Mesodermal cell (in vitro differentiated cells): Measurements from ENCODE around the gene SLC17A7. TPM values are rescaled to one million over a fixed set of nuclear protein-coding genes. Genes with fewer than 3 reads are reported as not detected.
A peak's percentile ranks its signal among the peaks of the same experiment; 100 is the strongest.

Experiments
- H3K27ac ChIP-seq: 2 replicates; pipeline ENCODE4 v1.7.0; 2013; ENCODE audit warnings: mild to moderate bottlenecking, low read depth, low read length, moderate library complexity; ENCODE audit not compliant: severe bottlenecking
- H3K36me3 ChIP-seq: 2 replicates; pipeline ENCODE4 v1.7.1; 2013; ENCODE audit warnings: mild to moderate bottlenecking, low read length, moderate library complexity; ENCODE audit not compliant: control insufficient read depth, insufficient read depth
- H3K4me1 ChIP-seq: one replicate; pipeline ENCODE4 v1.7.1; 2013; ENCODE audit warnings: mild to moderate bottlenecking, low read length; ENCODE audit not compliant: insufficient read depth, control insufficient read depth, poor library complexity, severe bottlenecking
- H3K4me3 ChIP-seq: 2 replicates; pipeline ENCODE4 v1.7.0; 2013; ENCODE audit warnings: low read length, control low read depth, mild to moderate bottlenecking; ENCODE audit not compliant: insufficient read depth, poor library complexity, severe bottlenecking; ENCODE audit errors: extremely low read depth
- H3K9me3 ChIP-seq: 2 replicates; pipeline ENCODE4 v1.7.1; 2013; ENCODE audit warnings: mild to moderate bottlenecking, low read length, moderate library complexity; ENCODE audit not compliant: control insufficient read depth
- WGBS, 2 experiments: methylation state at CpG; one replicate each; pipeline ENCODE4 v1.1.5; 2013; ENCODE audit warnings: missing lambda C conversion rate in 2 of 2; ENCODE audit not compliant: insufficient coverage in 2 of 2; 5-methylcytosine and 5-hydroxymethylcytosine counted together
- polyA plus RNA-seq, 2 experiments: library from polyadenylated mRNA; stranded (reverse); fragments of 50-300 nt; gene quantifications; one replicate each; pipeline ENCODE4 v1.2.3, GENCODE V29; 2013

The SLC17A7 gene
- 0.88 TPM for polyA plus RNA-seq (2013, experiment 1 of 2)
- polyA plus RNA-seq (2013, experiment 2 of 2) = 0.71 TPM

DNA sequence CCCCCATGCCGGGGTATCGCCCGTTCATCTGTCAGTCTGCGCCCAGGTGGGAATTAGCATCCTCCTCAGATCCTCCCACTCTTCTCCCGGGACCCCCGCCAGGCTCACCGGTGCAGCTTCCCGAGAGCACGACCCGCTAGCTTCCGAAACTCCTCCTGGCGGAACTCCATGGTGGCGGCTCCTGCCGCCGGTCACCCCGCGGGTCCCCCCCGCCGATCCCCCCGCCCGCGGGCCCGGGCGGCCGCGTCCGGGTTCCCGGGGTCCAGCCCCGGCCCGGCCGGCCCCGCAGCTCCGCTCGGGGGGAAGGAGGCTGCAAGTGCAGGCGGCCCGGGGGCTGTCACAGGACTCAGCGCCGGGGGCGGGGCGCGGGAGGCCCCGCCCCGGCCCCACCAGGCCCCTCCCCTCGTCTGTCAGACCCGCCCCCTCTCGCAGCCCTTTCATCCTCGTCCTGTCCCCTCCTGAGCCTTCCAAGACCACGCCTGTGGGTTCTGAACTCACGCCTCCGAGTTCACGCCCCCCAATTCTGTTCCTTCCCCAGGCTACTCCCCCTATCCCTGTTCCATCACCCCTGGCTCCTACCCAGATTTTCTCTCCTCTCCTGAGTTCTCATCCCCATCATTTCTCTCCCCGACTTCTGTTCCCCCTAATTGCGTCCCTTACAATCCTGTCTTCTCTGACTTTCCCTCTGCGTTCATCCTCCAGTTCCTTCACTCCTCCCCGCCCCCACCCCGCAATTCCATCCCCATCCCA is at the start of gene SLC17A7:
SLC17A7 (minus strand) TSS at position 318 of the 750 bp plus-strand sequence; CDS start at position 170, 148 bp downstream.
- no peaks in the 10 kb centered on the region for H3K4me1 ChIP-seq
- H3K27ac ChIP-seq = no peak within 1 kb of the TSS
- peaks cover 1% of the 10 kb centered on the region for H3K36me3 ChIP-seq
- WGBS, 2 experiments = 1 to 2% methylated on average over 17 to 35 of the region's 56 CpGs
- no peaks in the 10 kb centered on the region for H3K9me3 ChIP-seq
- H3K4me3 ChIP-seq = peak within 1 kb of the TSS; percentile 58

DNA sequence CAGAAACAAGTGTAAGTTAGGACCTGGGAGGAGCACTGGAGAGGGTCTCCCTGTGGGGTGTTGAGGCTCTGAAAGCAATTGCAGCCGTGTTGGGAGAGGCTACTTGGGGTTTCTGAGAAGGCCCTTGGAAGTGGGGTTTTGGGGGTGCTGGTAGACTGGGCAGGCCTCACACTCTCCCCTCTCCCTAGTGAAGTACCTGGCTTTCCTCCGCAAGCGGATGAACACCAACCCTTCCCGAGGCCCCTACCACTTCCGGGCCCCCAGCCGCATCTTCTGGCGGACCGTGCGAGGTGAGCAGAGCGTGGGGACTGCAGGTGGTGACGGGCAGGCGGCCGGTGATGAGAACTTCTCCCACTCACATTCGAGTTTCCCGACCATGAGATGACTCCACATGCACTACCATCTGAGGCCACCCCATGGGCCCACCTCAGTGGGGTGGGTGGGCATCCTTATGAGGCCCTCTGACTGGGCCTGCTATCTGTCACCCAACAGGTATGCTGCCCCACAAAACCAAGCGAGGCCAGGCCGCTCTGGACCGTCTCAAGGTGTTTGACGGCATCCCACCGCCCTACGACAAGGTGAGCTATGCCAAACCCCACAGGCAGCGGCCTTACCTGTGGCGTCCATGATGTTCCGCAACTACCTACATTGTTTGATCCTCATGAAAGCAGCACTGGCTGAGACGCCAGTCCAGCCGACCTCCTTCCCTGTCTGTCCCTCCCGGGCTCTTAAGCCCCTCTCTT is 49.1 kb upstream of the SLC17A7 start:
- H3K9me3 ChIP-seq = no peaks in the 10 kb centered on the region

GRCh38 chr19:49489601-49490167 is 48.4 kb upstream of the SLC17A7 start:
- Histone ChIP-seq H3K36me3 (peaks cover 56% of the 10 kb centered on the region), H3K27ac (peak overlapping the region; percentile 91), H3K4me1 (peaks cover 11% of the 10 kb centered on the region), H3K4me3 (peak overlapping the region; percentile 100), H3K9me3 (no peaks in the 10 kb centered on the region)
- WGBS, 2 experiments = 86 to 88% methylated on average over 12 to 14 of the region's 15 CpGs

More for the DNA sequence above, 49.1 kb upstream of the SLC17A7 start:
- H3K4me3 ChIP-seq = no peak overlapping the region
- H3K27ac ChIP-seq = peak overlapping the region; percentile 91
- H3K36me3 ChIP-seq = peaks cover 56% of the 10 kb centered on the region
- 96 to 98% methylated on average over 21 to 25 of the region's 27 CpGs for WGBS, 2 experiments
- peaks cover 11% of the 10 kb centered on the region for H3K4me1 ChIP-seq

- WGBS, 2 experiments = 15 to 28% methylated on average over 9 to 11 of the region's 15 CpGs
- peaks cover 11% of the 10 kb centered on the region for H3K4me1 ChIP-seq
- no peaks in the 10 kb centered on the region for H3K9me3 ChIP-seq
- peaks cover 56% of the 10 kb centered on the region for H3K36me3 ChIP-seq
- peak overlapping the region; percentile 100 for H3K4me3 ChIP-seq
- peak overlapping the region; percentile 91 for H3K27ac ChIP-seq
Measured at GRCh38 chr19:49488863-49489537, 47.7 kb upstream of the SLC17A7 start.

DNA sequence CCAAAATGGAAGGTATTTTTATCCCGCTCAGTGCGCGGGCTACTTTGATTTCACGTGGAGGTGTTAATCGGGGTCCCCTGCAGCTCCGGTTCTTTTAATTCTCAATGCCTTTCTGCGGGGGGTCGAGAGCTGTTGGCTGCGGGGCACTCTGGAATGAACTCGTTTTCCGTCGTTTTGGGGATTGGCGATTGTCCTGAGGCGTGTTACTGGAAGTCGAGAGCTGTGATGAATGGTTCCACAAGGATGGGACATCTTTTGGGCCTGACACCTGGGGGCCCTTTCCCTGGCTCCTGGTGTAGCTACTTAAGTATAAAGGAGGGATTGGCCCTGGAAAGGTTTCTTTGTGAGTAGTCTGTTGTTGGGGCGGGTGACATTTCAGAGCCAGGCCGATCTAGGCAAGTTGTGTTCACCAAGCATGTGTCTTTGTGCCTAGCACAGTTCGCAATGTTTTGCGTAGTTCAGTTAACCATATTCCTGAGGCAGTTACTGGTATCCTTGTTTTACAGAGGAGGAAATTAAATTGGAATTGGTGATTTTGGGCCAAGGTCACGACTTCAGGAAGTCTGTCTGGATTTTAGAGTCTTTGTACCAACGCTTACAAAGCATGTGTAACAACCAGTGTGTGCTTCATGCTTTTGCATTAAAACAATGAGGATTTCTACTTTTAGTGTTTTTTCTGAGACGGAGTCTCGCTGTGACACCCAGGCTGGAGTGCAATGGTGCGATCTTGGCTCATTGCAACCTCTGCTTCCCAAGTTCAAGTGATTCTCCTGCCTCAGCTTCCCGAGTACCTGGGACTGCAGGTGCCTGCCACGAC is 46.9 kb upstream of the SLC17A7 start:
- WGBS, 2 experiments = 1% methylated on average over 22 to 24 of the region's 26 CpGs
- Histone ChIP-seq H3K4me1 (peaks cover 11% of the 10 kb centered on the region), H3K9me3 (no peaks in the 10 kb centered on the region), H3K27ac (peak overlapping the region; percentile 91), H3K4me3 (peak overlapping the region; percentile 100), H3K36me3 (peaks cover 56% of the 10 kb centered on the region)

DNA sequence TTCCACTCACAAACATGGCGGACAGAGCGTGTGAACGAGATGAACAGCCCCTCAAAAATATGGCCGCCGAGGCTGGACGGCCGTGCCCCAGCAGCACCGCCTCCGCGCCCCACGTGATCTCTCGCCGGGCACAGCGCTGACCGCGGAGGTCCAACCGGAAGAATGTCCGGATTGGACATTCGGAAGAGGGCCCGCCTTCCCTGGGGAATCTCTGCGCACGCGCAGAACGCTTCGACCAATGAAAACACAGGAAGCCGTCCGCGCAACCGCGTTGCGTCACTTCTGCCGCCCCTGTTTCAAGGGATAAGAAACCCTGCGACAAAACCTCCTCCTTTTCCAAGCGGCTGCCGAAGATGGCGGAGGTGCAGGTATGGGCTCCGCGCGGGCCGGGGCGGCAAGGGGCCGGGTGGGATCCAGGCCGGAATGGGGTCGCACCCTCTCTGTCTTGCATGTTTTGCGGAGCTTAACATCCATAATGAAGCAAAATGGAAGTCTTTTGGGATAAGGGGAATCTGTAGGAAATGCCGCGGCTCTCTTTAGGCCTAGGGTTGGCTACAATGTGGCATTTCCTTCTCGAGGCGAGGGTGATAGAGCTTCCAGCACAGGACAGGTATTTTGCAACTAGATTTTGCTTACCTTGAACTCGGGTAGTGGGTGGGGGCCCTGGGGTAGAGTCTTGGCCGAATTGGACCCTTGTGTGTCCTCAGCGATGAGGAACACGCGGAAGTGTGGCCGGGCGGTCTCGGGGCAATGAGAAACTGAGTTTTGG is 46.1 kb upstream of the SLC17A7 start, which contains the start of gene RPL13A:
RPL13A (plus strand) TSS at position 332 of the 769 bp plus-strand sequence; CDS start at position 354, 22 bp downstream.
- Histone ChIP-seq H3K4me3 (peak within 1 kb of the TSS; percentile 100), H3K9me3 (no peaks in the 10 kb centered on the region), H3K4me1 (peaks cover 11% of the 10 kb centered on the region), H3K36me3 (peaks cover 49% of the 10 kb centered on the region), H3K27ac (peak within 1 kb of the TSS; percentile 91)
- 0 to 1% methylated on average over 53 to 55 of the region's 57 CpGs for WGBS, 2 experiments

GRCh38 chr19:49486710-49487276 is 45.5 kb upstream of the SLC17A7 start:
- 46 to 63% methylated on average over 13 to 19 of the region's 23 CpGs for WGBS, 2 experiments
- Histone ChIP-seq H3K27ac (peak overlapping the region; percentile 49), H3K4me1 (peaks cover 11% of the 10 kb centered on the region), H3K9me3 (no peaks in the 10 kb centered on the region), H3K36me3 (peaks cover 42% of the 10 kb centered on the region), H3K4me3 (no peak overlapping the region)

DNA sequence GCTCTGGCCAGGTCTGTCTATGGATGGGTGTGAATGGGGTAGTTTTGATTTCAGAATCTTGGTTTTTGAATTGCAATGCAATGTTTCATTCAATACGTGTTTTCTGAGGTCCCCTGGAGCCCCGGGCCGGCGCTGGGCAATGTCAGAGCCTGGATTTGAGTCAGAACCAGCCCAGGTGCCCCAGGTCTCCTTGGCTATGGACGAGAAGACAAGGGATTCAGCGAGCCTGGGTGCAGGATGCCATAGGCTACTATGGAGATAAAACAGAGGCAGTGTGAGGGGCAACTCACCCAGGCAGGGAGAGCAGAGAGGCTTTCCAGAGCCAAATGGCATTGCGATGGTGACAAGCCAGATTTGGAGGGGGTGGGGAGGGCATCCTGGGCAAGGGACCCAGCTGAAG is 44.9 kb upstream of the SLC17A7 start:
- WGBS, 2 experiments = 91 to 97% methylated on average over 7 of the region's 7 CpGs
- peaks cover 37% of the 10 kb centered on the region for H3K36me3 ChIP-seq
- no peak overlapping the region for H3K27ac ChIP-seq
- peaks cover 11% of the 10 kb centered on the region for H3K4me1 ChIP-seq
- H3K4me3 ChIP-seq = no peak overlapping the region
- no peaks in the 10 kb centered on the region for H3K9me3 ChIP-seq

DNA sequence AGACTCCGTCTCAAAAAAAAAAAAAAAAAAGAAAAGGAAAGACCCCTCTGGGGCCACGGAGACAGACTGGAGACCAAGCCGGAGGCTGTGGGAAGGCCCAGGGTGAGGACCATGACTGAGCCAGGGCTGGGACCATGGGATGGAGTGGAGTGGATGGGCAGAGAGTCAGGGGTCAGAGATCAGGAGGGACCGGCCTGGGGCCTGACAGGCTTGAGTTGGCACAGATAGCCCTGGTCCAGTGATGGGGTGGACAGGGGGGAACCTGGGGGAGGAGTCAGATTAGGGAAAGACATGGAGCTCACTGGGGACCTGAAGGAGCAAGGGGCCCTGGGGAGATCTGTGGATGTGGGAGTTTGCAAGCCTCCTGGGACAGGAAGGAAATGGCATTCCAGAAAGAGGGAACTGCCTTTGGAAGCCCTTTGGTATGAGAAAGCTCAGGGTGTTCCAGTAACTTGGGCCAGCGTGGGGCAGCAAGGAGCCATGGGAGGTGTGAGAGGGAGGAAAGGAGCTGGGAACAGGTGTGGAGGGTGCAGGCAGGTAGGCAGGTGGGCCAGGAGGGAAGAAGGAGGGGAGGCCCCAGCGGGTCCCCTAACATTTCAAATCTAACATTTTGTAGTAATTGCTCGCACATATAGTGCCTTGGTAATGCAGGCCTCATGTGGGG is 39.8 kb upstream of the SLC17A7 start:
- Histone ChIP-seq H3K27ac (no peak overlapping the region), H3K9me3 (no peaks in the 10 kb centered on the region), H3K4me1 (no peaks in the 10 kb centered on the region), H3K36me3 (no peaks in the 10 kb centered on the region), H3K4me3 (no peak overlapping the region)
- 86 to 95% methylated on average over 3 to 5 of the region's 7 CpGs for WGBS, 2 experiments
